Non-pigmented ciliary epithelial cell (primary cell): ENCODE results near the gene PCIF1.

Experiments
- DNase-seq: peaks from one replicate; pipeline ENCODE4 v3.0.0-alpha.2; 2010; ENCODE audit warnings: low read depth

PCIF1 gene

DNA sequence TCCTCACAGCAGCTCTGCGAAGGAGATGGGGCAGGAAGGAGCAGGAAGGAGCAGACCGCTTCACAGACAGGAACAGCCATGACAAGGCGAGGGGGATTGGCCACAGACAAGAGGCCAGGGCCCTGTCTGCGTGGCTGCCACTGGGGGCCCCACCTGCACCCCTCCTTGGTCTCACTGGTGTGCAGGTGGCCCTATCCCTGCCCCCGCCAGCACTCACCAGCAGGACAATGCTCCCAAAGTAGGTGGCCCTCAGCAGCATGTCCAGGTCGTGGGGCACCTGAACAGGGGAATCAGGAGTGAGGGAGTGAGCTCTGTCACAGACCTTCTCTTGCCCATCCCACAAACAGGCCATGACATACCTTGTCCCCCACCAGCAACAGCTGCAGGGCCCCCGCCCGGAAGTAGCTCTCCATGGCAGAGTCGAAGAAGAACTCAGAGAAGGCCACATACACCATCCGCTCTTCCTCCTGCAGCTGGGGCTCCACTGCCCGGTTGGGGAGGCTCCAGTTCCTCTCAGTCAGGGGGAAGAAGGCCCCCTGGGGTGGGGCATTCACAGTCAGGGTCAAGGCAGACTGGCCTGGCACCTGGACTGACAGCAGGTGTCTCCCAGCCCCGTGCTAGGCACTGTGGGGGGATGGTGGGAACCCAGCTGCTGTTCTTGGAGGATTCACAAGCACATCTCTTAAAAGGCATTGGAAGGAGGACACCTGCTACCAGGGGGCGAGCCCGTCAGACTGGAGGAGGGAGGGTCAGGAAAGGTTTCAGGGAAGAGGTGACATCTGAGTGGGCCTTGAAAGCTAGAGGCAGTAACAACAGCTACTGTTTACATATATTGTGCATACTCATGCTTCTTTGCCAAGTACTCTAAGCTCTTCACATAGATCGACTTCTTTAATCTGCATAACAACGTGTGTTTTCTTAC lies 29.6 kb upstream of the PCIF1 start:
- no peak for DNase-seq

DNA sequence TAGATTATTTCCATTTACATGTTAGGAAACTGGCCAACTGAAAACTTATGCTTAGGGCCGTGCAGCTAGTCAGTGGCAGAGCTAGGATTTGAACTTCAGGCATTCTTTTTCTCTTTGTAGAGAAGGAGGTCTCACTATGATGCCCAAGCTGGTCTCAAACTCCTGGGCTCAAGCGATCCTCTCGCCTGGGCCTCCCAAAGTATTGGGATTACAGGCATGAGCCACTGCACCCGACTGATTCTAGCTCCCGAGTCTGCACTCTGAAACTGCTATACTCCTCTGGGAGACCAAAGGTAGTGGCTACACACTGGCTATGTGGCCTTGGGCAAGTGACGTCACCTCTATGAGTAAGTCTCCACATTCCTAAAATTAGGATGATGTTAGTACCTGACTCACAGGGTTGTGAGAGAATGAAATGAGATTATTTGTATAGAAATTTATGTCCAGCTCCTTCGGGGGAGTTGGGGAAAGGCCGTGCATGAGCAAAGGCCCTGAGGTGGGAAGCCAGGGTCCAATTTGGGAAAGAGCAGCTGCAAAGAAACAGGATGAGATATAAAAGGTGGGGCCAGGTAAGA lies 28.9 kb upstream of the PCIF1 start:
- no peak for DNase-seq

DNA sequence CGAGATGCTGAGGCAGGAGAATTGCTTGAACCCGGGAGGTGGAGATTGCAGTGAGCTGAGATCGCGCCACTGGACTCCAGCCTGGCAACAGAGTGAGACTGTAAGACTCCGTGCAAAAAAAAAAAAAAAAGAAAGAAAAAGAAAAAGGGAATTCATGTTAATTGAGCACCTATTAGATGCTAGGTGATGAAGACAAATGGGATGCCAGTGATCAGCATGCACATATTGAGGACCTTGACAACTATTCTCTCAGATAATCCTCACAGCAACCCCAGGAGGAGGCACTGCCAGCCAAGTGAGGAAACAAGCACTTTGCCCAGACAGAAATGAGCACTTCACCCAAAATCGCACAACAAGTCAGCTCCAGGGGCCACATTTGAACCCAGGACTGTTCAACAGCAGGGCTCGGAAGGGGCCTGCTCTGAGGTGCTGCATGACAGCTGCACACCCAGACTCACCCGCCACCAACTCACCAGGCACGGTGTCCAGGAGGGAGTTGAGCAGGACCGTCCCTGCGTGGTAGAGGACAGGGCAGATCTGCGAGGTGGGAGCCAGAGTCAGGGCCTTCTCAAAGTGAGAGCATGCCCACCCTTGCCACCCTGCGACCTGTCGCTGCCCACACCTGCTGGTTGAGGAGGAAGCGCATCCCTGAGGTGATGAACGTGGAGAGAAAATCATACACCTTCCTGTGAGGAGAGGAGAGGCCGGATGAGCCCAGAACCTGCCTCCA lies 27.1 kb upstream of the PCIF1 start:
- DNase-seq = no peak

DNA sequence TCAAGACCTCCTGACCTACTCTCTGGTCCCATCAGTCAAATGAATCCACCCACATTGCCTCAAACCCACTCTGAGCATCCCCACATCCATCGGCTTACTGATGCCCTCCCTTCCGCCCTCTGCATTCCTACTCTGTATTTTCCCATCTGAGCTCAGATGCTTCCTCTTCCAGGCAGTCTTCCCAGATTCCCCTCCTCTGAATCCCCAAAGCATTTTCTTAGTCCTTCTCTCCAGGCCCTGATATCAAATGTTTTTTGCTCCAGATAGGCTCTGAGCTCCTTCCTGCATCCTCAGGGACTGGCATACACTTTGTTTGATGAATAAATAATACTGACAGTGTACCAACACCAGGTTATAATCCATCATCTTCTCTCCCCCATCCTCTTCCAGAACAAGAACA lies 26.4 kb upstream of the PCIF1 start:
- DNase-seq = no peak

DNA sequence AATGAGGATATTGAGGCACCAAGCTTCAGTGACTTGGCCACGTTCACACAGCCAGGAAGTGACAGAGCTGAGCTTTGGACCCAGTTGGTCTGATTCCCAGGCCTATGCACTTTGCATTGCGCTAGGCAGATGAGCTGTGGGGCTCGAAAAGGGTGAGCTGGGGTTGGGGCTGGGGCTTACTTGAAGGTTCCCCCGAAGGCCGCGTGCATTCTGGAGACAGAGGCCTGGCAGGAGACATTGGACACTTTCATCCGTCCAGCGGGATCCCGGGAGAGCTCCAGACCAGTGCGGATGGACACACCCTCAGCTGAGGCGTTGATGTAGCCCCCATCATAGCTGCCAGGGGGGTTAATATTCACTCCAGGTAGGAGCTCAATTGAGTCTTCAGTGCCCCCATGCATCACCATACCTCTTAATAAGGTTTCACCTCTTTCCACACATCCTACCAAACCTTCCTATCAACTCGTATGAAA lies 25.1 kb upstream of the PCIF1 start:
- no peak for DNase-seq

DNA sequence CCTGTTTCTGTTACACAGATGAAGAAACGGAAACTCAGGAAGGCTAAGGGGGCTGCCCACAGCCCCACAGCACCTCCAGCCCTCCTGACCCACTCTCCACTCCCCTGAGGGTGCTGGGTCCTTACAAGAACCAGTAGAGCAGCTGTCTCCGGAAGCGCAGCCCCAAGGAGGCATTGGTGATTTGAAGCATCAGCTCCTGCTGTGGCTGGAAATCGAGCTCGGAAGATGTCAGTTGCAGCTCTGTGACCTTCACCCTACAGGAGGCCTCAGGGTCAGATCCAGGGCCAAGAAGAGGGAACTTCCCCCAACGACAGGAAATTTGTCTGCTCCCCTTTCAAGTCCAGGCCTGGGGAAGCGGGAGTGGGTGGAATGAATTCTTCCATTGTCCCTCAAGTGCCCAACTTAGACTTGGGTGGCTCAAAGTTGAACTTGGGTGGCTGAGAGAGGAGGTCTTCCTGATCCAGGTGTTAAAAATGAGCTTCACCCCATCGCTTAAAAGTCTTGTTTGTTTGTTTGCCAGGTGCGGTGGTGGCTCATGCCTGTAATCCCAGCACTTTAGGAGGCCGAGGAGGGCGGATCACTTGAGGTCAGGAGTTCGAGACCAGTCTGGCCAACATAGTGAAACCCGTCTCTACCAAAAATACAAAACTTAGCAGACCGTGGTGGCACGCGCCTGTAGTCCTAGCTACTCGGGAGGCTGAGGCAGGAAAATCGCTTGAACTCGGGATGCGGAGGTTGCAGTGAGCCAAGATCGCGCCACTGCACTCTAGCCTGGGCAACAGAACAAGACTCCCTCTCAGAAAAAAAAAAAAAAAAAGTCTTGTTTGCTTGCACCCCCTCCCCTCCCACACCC lies 24.4 kb upstream of the PCIF1 start:
- DNase-seq = no peak

DNA sequence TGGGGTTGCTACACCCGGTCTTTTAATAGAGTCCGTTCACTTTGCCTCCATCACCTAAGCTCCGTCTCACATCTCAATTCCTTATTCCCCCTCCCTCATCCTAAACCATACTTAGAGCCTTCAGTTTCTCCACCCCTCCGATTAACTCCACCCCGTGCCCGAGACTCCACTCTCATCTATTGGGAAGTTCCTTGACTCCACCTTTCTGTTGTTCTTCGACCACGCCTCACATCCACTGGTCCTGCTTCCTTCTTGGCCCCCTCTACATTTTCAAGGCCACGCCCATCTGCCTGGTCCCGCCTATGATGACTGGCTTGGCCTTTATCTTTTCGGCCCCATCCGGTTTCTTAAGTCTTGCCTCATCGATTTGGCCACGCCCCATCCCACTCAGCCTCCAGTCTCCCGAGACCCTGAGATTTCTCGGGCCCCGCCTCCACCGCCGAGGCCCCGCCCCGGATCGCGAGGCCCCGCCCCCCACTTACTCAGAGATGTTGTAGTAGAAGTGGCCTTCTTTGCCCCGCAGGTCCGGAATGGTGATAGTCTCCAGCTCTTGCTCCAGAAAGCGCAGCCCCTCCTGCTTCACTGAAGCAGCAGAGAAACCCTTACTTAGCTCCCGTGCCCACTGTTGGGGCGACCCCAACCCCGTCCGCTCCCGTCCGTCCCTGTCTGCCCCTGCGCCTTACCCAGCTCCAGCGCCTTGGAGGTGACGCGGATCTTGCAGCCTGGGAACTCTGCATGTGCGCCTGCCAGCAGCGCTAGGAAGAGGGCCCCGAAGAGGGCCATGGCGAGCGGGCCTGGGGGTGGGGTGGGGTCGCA lies 23.6 kb upstream of the PCIF1 start:
- DNase-seq = peak; percentile 100

DNA sequence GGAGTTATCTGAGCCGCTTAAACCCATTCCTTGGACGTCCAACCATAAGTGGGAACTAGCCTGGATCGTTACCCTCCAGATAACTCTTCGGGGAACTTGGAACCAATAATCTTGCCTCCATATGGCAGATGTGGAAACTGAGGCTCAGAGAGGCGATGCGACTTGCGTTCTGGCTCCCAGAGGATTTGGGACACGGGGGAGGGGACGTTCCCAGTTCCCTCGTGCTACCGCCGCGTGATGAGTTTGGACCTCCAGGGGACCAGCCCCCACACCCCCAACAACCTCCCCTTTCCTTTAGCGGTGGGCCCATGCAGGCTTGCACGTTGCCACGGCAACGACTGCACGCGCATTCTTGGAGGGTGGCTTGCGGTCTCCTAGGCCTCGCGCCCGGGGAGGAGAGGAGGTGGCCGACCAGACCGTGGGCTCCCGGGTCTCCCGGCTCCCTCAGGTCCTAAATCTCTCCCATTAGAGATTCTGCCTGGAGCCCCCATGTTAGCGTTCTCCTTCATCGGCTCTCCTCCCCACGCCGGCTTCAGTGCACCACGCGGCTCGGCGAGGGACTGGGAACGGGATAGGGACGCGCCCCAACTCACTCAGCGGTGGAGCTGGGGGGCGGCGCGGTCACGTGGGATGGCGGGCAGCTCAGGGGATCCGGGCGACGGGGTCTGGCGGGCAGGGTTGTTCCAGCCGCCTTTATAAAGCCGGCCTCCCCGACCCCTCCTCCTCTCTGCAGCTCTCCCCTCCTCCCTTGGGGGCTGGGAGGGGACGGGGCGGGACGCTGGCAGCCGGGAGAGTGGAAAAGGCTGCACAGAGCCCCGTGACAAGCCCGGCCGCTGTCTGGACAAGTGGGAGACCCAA lies 22.8 kb upstream of the PCIF1 start, which contains the start of gene PLTP:
PLTP (minus strand) TSS at position 670 of the 858 bp plus-strand sequence. CDS start 703 bp downstream, outside the sequence.
- no peak for DNase-seq

DNA sequence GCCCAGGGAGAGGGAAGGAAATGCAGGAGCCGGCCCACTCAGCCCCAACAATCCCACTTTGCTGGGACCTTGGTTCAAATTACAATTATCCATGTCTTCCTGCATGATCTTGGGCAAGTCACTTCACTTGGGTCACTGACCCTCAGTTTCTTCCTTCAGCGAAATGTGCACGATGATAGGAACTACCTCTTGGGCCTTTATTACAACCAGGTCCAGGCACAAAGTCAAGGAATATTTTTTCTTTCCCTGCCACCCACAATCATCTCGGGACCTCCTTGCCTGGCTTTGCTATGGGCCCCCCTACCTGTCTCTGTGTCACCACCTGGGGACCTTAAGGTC lies 22.2 kb upstream of the PCIF1 start:
- DNase-seq = no peak

DNA sequence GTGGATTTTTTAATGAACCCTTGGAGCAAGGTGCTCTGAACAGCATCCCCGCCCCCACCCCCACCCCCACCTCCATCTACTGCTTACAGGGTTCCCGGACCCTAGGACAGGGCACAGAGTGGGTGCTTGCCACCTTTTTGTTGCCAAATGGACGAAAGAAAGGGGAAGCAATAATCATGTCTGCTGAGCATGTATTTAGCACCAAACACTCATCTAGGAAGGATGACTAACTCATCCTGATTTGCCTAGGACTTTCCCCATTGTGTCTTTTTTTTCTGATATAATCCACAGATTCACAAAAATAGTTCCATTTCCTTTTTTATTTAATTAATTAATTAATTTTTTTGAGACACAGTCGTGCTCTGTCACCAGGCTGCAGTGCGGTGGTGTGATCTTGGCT lies 21.4 kb upstream of the PCIF1 start:
- DNase-seq = no peak

DNA sequence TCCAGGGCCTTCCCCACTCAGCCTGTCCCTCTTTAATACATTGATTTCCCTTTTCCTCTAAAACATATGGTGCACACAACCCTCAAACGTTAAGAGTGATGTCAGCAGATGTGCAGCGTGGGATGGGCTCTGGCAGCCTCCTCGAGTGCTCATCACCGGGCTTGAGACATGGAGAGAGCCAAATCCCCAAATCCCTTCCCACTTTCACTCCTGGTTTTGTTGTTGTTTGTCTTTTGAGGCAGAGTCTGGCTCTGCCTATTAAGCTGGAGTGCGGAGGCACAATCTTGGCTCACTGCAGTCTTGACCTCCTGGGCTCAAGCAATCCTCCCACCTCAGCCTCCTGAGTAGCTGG lies 16.7 kb upstream of the PCIF1 start:
- DNase-seq = no peak

DNA sequence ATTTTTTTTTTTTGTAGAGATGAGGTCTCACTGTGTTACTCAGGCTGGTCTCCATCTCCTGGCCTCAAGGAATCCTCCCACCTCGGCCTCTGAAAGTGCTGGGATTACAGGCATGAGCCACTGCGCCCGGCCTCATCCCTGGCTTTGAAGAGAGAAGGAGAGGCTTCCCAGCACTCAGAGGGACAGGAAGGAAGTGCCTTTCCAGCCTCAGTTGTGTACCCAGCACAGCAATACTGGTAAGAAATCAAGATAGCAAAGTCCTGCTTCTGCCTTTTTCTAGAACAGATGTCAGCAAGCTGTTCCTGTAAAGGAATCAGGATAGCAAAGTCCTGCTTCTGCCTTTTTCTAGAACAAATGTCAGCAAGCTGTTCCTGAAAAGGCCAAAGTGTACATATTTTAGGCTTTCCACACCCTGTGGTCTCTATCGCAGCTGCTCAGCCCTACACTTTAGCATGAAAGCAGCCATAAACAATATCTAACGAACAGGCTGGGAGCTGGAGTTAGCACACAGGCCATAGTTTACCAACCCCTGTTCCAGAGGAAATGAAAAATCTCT lies 16.2 kb upstream of the PCIF1 start:
- DNase-seq = no peak

DNA sequence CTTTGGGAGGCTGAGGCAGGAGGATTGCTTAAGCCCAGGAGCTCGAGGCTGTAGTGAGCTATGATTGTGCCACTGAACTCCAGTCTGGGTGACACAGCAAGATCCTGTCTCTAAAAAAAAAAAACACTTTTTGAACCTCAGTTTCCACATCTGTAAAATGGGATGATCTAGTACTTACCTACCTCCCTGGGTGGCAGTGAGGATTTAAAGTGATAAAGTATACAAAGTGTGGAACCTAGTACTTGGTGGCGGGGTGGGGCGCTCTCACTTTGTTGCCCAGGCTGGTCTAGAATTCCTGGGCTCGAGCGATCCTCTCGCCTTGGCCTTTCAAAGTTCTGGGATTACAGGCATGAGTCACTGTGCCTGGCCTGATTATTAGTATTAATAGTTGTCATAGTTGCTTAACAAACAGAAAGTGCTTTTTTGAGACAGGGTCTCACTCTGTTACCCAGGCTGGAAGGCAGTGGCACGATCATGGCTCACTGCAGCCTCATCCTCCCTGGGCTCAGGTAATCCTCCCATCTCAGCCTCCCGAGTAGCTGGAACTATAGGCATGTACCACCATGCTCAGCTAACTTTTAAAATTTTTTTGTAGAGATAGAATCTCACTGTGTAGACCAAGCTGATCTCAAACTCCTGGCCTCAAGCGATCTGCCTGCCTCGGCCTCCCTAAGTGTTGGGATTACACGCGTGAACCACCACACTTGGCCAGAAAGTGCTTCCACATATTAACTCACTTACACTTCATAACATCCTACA lies 15.5 kb upstream of the PCIF1 start:
- DNase-seq = no peak

DNA sequence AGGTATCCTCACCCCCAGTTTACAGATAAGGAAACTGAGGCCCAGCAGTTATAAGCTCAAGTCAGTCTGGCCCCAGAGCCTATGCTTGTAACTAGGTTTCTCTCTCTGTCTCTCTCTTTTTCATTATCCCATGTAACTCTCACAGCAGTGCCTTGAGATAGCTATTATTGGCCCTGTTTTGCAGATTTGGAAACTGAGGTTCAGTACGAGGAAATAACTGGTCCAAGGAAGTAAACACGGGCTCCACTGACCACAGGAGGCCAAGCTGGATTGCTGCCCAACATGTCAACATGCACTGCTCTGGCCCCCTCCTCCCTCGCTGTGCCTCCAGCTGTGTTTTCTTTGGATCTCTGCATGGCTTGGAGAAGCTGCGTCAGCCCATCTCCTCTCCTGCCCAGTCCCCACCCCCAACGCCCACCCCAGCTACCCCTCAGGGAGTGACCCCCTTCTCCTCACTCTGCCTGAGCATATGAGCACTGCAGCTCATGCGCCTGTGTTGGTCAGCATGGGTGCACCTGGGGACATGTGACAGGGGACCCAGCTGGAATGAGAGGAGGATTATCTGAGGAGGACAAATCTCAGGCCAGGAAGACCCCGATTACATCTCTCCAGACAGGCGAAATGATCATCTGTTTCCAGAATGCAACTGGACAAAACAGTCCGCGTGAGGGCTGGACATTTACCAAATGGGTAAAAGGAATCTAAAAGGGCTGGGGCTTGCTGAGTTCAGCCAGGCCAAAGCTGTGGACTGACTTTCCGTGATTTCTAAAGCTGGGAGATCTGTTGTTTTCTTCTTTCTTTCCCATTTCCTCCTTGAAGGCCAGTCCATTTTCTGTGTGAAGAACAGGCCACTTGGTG lies 14.7 kb upstream of the PCIF1 start:
- DNase-seq = no peak

DNA sequence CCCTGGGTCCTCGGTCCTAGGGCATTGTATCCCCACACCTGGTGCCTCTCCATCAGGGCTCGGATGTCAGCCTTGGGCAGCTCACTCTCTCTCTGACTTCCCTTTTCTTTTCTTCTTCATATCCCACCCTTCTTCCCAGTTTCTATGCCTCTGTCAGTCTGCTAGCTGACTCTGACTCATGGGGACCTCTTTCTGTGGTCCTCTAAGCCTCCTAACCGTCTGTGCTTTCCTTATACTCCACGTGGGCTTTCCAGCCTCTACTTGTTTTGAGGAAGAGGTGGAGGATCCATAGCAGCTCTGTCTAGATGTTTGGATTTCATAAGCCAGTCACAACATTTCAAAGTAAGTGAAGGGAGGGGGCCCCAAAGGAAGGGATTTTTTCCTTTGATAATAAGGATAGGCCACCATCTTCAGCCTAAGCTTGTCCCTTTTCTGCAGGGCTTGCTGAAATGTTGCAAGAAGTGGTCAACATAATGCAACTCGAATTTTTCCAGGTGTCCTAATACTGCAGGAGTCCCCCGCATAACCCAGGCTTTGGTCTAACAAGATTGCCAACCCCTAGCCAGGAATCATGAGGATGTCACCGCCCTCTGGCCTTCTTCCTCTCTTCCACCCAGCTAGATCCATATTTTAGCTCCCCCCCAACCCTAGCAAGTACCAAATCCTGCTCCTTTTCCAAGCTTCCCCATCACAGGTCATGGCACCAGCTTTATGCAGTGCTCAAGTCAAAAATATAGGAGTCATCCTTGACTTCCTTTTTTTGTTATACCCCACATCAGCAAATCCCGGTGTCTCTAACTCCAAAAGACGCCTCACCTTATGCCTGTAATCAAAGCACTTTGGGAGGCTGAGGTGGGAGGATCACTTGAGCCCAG lies 13.8 kb upstream of the PCIF1 start:
- no peak for DNase-seq

DNA sequence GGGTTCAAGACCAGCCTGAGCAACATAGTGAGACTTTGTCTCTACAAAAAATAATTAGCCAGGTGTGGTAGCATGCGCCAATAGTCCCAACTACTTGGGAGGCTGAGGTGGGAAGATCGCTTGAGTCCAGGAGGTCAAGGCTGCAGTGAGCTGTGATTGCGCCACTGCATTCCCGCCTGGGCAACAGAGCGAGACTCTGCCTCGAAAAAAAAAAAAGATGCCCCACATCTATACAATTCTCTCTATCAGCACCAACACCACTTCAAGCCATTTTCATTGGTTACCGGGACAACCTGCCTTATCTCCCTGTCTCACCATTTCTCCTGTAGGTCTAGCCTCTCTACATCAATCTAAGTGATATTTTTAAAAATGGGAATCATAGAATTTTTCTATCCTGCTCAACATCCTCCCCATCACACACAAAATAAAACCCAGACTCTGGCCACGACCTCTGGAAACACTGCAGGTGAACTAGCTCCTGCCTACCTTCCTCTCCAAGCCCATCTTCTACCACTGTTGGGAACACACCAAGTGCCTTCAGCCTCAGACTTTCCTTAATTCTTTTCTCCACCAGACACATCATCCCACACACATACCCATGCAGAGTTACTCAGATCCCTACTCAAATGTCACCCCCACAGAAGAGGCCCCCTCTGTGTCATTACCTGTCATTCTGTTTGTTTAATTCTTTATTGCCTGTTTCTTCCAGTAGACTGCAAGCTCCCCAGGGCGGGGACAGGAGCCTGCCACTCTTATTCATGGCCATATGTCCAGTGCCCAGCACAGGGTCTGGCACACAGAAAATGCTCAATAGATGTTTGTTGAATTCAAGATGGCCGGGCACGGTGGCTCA lies 12.9 kb upstream of the PCIF1 start:
- no peak for DNase-seq
